A549 (cell line): Measurements from ENCODE around the gene CHI3L1.

Source experiments
- BHLHE40 ChIP-seq: IDR thresholded peaks from 2 replicates; pipeline ENCODE4 v1.6.1; 2012; ENCODE audit warnings: low read depth, low read length, inconsistent platforms
- CBX2 ChIP-seq: fragments of 200-600 bp; sonication (generic); IDR thresholded peaks from 2 replicates; pipeline ENCODE4 v1.6.1; 2016; ENCODE audit warnings: low read depth, mild to moderate bottlenecking, borderline replicate concordance
- EP300 ChIP-seq, 2 experiments: fragments of >200 bp; sonication (Bioruptor Twin); formaldehyde crosslinking; IDR thresholded peaks; 2 replicates in 1 of 2; 3 replicates in 1 of 2; pipeline ENCODE4 v1.6.1; 2016 to 2017
- ESRRA ChIP-seq: fragments of 150-350 bp; IDR thresholded peaks from 2 replicates; pipeline ENCODE4 v1.6.1; 2014; ENCODE audit warnings: mild to moderate bottlenecking, low read length, borderline replicate concordance
- POLR2A ChIP-seq: IDR thresholded peaks from 2 replicates; pipeline ENCODE4 v1.6.1; 2012; ENCODE audit warnings: mild to moderate bottlenecking, low read length
- POLR2AphosphoS2 ChIP-seq: conservative IDR thresholded peaks from 2 replicates; pipeline ENCODE4 v1.6.1; 2012; ENCODE audit warnings: low read length, improper control_type of control experiment, inconsistent platforms
- RAD21 ChIP-seq, 2 experiments: fragments of >200 bp in 1 of 2; sonication (Bioruptor Twin) in 1 of 2; formaldehyde crosslinking in 1 of 2; IDR thresholded peaks in 1 of 2; conservative IDR thresholded peaks in 1 of 2; 2 replicates in 1 of 2; 3 replicates in 1 of 2; pipeline ENCODE4 v1.6.1; 2012 to 2018; ENCODE audit warnings: inconsistent platforms in 1 of 2
- RARB ChIP-seq: fragments of 250-450 bp; sonication (Bioruptor Pico); IDR thresholded peaks from 2 replicates; pipeline ENCODE4 v1.8.0; 2021; ENCODE audit warnings: mild to moderate bottlenecking, moderate library complexity
- SMC3 ChIP-seq: fragments of >200 bp; sonication (Bioruptor Twin); formaldehyde crosslinking; IDR thresholded peaks from 3 replicates; pipeline ENCODE4 v1.6.1; 2018; ENCODE audit warnings: inconsistent platforms
- TP53 ChIP-seq: fragments of 250-450 bp; sonication (Bioruptor Pico); IDR thresholded peaks from 2 replicates; pipeline ENCODE4 v1.5.0; 2021; ENCODE audit warnings: mild to moderate bottlenecking, moderate library complexity
- TF ChIP-seq, protein P1 (sequence below): fragments of >200 bp; sonication (Bioruptor Twin); formaldehyde crosslinking; IDR thresholded peaks from 3 replicates; pipeline ENCODE4 v1.5.1; 2016
- TF ChIP-seq, protein P2 (sequence below): fragments of >200 bp; sonication (Bioruptor Twin); formaldehyde crosslinking; IDR thresholded peaks from 3 replicates; pipeline ENCODE4 v1.6.1; 2016
- TF ChIP-seq, protein P3 (sequence below): IDR thresholded peaks from 2 replicates; pipeline ENCODE4 v1.6.1; 2012
- TF ChIP-seq, protein P4 (sequence below): fragments of 200-600 bp; sonication (generic); IDR thresholded peaks from 2 replicates; pipeline ENCODE4 v1.6.1; 2016; ENCODE audit warnings: antibody characterized with exemption, mild to moderate bottlenecking, moderate library complexity

DNA sequence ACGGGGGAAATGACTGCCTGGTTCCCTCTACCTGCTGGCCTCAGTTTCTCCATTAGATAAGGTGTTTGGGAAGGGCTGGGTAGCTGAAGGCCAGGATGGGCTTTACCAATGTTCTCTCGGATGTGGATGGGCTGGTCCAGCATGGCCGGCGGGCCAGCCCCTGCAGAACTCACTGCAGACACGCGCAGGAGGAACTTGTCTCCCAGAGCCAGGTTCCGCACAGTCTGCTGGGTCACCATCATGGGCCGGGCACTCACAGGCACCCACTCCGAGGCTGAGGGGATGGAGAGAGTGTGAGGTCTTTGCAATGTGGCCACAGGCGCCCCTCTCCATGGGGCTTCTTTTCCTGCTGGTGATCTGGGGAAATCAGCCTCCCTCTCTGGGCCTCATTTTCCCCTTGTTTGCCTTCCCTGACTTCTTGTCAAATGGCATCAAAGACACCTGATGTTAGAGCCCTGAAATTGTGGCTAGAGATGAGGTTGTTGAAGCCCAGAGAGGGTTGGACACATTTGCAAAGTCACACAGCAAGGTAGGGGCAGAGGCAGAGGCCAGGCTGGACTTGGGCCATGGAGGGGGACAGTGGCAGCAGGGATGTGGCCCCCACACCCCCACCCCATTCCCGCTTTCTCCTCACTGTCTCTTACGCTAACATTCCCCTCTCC lies 12.0 kb downstream of the CHI3L1 start:
- TF ChIP-seq, protein P1, sequence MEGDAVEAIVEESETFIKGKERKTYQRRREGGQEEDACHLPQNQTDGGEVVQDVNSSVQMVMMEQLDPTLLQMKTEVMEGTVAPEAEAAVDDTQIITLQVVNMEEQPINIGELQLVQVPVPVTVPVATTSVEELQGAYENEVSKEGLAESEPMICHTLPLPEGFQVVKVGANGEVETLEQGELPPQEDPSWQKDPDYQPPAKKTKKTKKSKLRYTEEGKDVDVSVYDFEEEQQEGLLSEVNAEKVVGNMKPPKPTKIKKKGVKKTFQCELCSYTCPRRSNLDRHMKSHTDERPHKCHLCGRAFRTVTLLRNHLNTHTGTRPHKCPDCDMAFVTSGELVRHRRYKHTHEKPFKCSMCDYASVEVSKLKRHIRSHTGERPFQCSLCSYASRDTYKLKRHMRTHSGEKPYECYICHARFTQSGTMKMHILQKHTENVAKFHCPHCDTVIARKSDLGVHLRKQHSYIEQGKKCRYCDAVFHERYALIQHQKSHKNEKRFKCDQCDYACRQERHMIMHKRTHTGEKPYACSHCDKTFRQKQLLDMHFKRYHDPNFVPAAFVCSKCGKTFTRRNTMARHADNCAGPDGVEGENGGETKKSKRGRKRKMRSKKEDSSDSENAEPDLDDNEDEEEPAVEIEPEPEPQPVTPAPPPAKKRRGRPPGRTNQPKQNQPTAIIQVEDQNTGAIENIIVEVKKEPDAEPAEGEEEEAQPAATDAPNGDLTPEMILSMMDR = no peak
- TF ChIP-seq TP53 (CRISPR knock-in tag) (no peak), RARB (CRISPR knock-in tag) (no peak), ESRRA (no peak), RAD21 (conservative IDR thresholded peaks at IDR 0.05 in 1 of 2, IDR thresholded peaks at IDR 0.05 in 1 of 2) (no peak), POLR2A (no peak), SMC3 (no peak), BHLHE40 (no peak), POLR2AphosphoS2 (no peak), EP300 (IDR thresholded peaks at IDR 0.05) (no peak), CBX2 (no peak)
- TF ChIP-seq, protein P2, sequence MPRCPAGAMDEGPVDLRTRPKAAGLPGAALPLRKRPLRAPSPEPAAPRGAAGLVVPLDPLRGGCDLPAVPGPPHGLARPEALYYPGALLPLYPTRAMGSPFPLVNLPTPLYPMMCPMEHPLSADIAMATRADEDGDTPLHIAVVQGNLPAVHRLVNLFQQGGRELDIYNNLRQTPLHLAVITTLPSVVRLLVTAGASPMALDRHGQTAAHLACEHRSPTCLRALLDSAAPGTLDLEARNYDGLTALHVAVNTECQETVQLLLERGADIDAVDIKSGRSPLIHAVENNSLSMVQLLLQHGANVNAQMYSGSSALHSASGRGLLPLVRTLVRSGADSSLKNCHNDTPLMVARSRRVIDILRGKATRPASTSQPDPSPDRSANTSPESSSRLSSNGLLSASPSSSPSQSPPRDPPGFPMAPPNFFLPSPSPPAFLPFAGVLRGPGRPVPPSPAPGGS = no peak
- TF ChIP-seq, protein P3, sequence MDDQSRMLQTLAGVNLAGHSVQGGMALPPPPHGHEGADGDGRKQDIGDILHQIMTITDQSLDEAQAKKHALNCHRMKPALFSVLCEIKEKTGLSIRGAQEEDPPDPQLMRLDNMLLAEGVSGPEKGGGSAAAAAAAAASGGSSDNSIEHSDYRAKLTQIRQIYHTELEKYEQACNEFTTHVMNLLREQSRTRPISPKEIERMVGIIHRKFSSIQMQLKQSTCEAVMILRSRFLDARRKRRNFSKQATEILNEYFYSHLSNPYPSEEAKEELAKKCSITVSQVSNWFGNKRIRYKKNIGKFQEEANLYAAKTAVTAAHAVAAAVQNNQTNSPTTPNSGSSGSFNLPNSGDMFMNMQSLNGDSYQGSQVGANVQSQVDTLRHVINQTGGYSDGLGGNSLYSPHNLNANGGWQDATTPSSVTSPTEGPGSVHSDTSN = no peak
- TF ChIP-seq, protein P4, sequence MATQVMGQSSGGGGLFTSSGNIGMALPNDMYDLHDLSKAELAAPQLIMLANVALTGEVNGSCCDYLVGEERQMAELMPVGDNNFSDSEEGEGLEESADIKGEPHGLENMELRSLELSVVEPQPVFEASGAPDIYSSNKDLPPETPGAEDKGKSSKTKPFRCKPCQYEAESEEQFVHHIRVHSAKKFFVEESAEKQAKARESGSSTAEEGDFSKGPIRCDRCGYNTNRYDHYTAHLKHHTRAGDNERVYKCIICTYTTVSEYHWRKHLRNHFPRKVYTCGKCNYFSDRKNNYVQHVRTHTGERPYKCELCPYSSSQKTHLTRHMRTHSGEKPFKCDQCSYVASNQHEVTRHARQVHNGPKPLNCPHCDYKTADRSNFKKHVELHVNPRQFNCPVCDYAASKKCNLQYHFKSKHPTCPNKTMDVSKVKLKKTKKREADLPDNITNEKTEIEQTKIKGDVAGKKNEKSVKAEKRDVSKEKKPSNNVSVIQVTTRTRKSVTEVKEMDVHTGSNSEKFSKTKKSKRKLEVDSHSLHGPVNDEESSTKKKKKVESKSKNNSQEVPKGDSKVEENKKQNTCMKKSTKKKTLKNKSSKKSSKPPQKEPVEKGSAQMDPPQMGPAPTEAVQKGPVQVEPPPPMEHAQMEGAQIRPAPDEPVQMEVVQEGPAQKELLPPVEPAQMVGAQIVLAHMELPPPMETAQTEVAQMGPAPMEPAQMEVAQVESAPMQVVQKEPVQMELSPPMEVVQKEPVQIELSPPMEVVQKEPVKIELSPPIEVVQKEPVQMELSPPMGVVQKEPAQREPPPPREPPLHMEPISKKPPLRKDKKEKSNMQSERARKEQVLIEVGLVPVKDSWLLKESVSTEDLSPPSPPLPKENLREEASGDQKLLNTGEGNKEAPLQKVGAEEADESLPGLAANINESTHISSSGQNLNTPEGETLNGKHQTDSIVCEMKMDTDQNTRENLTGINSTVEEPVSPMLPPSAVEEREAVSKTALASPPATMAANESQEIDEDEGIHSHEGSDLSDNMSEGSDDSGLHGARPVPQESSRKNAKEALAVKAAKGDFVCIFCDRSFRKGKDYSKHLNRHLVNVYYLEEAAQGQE = no peak
